Breast epithelium (tissue), 3 donors: Measurements from ENCODE around the gene TCTN1.

Experiments
- CTCF ChIP-seq, 3 donors: fragments of 450-650 bp; IDR thresholded peaks; one replicate each; pipeline ENCODE4 v1.5.1; 2016 to 2017; ENCODE audit warnings: antibody characterized with exemption in 3 of 3, mild to moderate bottlenecking in 3 of 3, moderate library complexity in 3 of 3
- POLR2A ChIP-seq: fragments of 450-650 bp; IDR thresholded peaks from one replicate; pipeline ENCODE4 v1.6.1; 2016; ENCODE audit warnings: antibody characterized with exemption, mild to moderate bottlenecking, moderate library complexity
- POLR2AphosphoS5 ChIP-seq, 3 donors: sonication (generic); formaldehyde crosslinking; IDR thresholded peaks; one replicate each; pipeline ENCODE4 v1.6.1; 2017; ENCODE audit warnings: antibody characterized with exemption in 3 of 3

DNA sequence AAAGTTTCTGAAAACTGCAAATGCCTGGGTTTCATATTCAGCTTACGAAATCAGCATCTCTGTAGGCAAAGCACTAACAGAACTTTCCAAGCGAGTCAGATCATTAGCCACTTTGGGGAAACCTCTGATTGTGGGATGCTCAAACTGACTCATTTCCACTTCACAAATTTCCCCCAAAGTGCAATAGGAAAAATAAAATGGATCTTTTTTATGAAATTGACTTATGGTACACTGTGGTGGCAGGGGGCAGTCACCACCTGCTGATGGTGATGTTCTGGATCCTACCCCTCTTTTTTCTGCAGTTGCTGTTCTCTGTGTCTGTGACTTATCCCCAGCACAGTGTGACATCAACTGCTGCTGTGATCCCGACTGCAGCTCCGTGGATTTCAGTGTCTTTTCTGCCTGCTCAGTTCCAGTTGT is 5.6 kb downstream of the TCTN1 start:
- TF ChIP-seq POLR2A = no peak
- no peak for TF ChIP-seq CTCF (IDR thresholded peaks at IDR 0.05)
- no peak for TF ChIP-seq POLR2AphosphoS5 (IDR thresholded peaks at IDR 0.05)
